HG03159 (cell line): ENCODE data around the gene ZNF280B.

ENCODE experiments used
- ATAC-seq: cut with Tn5 transposase; IDR thresholded peaks from one replicate; pipeline ENCODE4 v1.9.1; 2021; ENCODE audit warnings: mild to moderate bottlenecking, moderate library complexity; ENCODE audit not compliant: unreplicated experiment

The ZNF280B gene

DNA sequence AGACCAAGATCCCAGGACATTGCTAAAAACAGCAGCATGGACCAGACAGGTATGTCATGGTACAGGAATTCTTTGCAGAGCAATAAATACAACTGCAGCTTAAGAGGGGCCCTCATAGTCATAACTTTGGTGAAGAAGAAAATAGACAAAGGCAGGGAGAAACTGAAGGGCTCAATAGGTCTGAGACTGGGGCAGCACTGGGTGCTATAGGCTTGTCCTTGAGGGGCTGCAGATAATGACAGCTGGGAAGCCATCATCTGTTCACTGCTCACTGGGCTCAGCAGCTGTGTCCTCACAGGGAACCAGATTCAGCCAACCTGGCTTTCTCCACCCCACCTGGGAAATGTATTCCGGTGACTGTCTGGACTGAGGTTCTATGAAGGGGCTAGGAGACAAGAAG, 68.4 kb downstream of the ZNF280B start:
- no peak for ATAC-seq
